ENCODE data around the gene RGS6. TPM values are rescaled to one million over a fixed set of nuclear protein-coding genes. Genes with fewer than 3 reads are reported as not detected.

The RGS6 gene
- total and polyA plus RNA-seq, 5 donors from 2014 or later: 0.13 to 1.5 (median 0.69) TPM

DNA sequence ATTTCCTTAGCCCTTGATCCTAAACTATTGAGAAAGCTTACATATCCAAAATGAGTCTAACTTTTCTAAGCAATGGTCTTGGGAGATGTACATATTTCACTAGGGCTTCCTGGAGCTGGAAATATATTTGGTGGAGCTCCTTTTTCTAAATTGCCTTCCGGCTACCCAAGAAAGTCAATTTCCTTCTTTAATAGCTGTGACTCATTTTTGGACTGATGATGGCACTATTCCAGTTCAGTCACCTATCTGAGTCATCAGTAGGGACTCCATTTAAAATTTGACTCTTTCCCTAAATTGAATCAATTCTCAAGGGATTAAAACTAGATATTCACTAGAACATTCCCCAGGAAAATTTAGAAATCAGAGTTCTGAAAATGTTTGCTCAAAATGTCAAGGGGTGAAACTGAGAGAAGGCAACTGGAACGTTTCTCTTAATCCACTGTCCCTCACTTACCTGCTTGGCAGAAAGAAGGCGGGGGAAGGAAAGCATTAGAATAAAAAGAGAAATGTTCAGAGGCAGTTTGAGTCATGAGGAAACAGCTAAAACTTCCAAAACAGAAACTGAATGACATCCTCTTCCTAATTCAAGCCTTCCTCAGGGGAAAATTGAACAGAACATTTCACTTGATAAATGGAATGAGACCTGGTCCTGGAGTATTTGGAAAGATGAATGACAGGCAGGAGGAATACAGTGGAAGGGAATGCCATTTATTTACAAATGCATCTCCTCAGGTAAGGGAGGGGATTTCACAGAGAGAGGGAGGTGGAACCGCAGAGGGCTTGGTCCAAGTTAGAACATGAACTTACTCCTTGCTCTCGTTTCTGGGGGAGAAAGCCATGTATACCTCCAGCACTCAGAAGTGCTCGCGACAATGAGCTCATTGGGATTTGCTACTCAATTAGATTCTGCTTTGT lies 91.2 kb downstream of the RGS6 start:
- Mint-ChIP-seq H3K4me1 (peaks cover 0 to 6% (median 2%) of the 10 kb centered on the region in 4 donors), H3K9me3 (peaks cover 0 to 2% (median 0%) of the 10 kb centered on the region in 7 donors), H3K27me3 (peaks cover 15% of the 10 kb centered on the region), H3K27ac (no peak overlapping the region), H3K36me3 (no peaks in the 10 kb centered on the region), H3K4me3 (no peak overlapping the region)
- Histone ChIP-seq H3K4me3 (ENCODE audit: low read depth, low read length) (no peak overlapping the region), H3K27ac (ENCODE audit: insufficient read depth, low read length, poor library complexity, severe bottlenecking) (no peak overlapping the region), H3K4me1 (ENCODE audit: control insufficient read depth, insufficient read depth, low read length, poor library complexity, severe bottlenecking) (no peaks in the 10 kb centered on the region), H3K9me3 (ENCODE audit: control insufficient read depth in 2 of 2, low read length in 2 of 2) (no peaks in the 10 kb centered on the region), H3K36me3 (ENCODE audit: control insufficient read depth, insufficient read depth, low read length) (no peaks in the 10 kb centered on the region), H3K27me3 (ENCODE audit: control insufficient read depth, insufficient read depth, low read length) (peaks cover 16% of the 10 kb centered on the region)
- DNase-seq: no peak
- no peak for ATAC-seq (ENCODE audit: low read depth in 2 of 2)

DNA sequence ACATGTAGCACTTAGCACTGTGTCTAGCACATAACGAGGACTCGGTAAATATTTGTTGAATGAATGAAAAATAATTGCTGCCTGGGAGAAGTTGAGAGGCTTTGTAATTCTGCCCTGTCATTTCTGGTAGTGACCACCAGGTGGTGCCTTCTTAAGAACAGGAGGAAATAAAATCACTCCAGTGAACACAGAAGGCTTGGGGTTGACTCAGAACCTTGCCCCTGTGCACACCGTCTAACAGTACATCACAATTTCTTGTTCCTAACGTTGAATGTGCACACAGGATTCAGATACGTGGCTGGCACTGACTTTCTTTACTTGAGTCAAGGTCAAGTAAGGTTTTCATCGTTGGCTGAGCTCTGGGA lies 91.8 kb downstream of the RGS6 start:
- no peaks in the 10 kb centered on the region for H3K9me3 ChIP-seq (ENCODE audit: control insufficient read depth in 2 of 2, low read length in 2 of 2)
- H3K4me1 ChIP-seq (ENCODE audit: control insufficient read depth, insufficient read depth, low read length, poor library complexity, severe bottlenecking): no peaks in the 10 kb centered on the region
- no peak overlapping the region for H3K27ac ChIP-seq (ENCODE audit: insufficient read depth, low read length, poor library complexity, severe bottlenecking)
- H3K4me1 Mint-ChIP-seq: peaks cover 0 to 6% (median 2%) of the 10 kb centered on the region in 4 donors
- peaks cover 0 to 2% (median 0%) of the 10 kb centered on the region in 7 donors for H3K9me3 Mint-ChIP-seq
- ATAC-seq (ENCODE audit: low read depth in 2 of 2) (peak; percentile 72 to 74), DNase-seq (peak; percentile 8 to 66 (median 23))
- no peak overlapping the region for H3K4me3 ChIP-seq (ENCODE audit: low read depth, low read length)
- no peak overlapping the region for H3K4me3 Mint-ChIP-seq
- peaks cover 16% of the 10 kb centered on the region for H3K27me3 ChIP-seq (ENCODE audit: control insufficient read depth, insufficient read depth, low read length)
- H3K36me3 ChIP-seq (ENCODE audit: control insufficient read depth, insufficient read depth, low read length): no peaks in the 10 kb centered on the region
- H3K27ac Mint-ChIP-seq: no peak overlapping the region
- H3K27me3 Mint-ChIP-seq: peaks cover 15% of the 10 kb centered on the region
- H3K36me3 Mint-ChIP-seq: no peaks in the 10 kb centered on the region

DNA sequence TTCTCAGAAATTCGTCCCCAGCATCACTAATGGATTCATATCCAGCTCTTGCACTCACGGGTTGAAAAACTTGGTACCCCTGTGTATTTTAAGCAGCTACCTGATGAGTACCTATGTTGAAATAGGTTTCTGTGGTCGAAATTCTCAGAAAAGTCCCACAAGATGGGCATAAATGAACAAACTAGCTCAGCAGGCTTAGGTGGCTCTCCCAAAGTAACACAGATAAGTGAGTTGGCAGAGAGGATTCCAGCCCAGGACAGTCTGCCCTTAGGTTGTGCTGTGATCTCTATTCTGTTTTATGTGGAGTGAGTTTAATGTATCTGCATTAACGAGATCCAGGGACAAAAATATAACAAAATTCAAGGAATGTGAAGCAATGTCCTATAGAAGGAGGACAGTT lies 92.3 kb downstream of the RGS6 start:
- Histone ChIP-seq H3K4me3 (ENCODE audit: low read depth, low read length) (no peak overlapping the region), H3K27ac (ENCODE audit: insufficient read depth, low read length, poor library complexity, severe bottlenecking) (no peak overlapping the region), H3K4me1 (ENCODE audit: control insufficient read depth, insufficient read depth, low read length, poor library complexity, severe bottlenecking) (no peaks in the 10 kb centered on the region), H3K36me3 (ENCODE audit: control insufficient read depth, insufficient read depth, low read length) (no peaks in the 10 kb centered on the region), H3K9me3 (ENCODE audit: control insufficient read depth in 2 of 2, low read length in 2 of 2) (no peaks in the 10 kb centered on the region), H3K27me3 (ENCODE audit: control insufficient read depth, insufficient read depth, low read length) (peaks cover 16% of the 10 kb centered on the region)
- H3K27me3 Mint-ChIP-seq: peaks cover 11% of the 10 kb centered on the region
- H3K27ac Mint-ChIP-seq: no peak overlapping the region
- DNase-seq: no peak
- H3K4me1 Mint-ChIP-seq: peaks cover 0 to 6% (median 2%) of the 10 kb centered on the region in 4 donors
- H3K36me3 Mint-ChIP-seq: no peaks in the 10 kb centered on the region
- no peak for ATAC-seq (ENCODE audit: low read depth in 2 of 2)
- H3K4me3 Mint-ChIP-seq: no peak overlapping the region
- peaks cover 0 to 2% (median 0%) of the 10 kb centered on the region in 7 donors for H3K9me3 Mint-ChIP-seq

DNA sequence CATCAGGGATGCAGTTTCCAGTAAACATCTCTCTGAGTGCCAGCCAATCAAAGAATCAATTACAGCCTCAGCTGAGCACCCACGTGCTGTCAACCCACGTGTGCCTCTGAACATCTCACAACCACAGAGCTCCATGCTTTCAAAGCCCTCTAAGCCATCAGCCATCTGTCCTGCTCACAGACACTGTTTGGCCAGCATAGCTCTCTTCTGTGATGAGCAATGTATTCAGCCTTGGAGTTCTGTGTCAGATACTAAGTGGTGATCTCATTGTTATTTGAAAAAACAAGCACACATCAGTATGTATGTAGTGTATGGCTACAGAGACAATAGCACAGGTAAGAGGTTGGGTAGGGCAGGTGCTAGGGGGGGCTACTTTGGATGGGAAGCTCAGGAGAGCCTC lies 94.3 kb downstream of the RGS6 start:
- Histone ChIP-seq H3K36me3 (ENCODE audit: control insufficient read depth, insufficient read depth, low read length) (no peaks in the 10 kb centered on the region), H3K4me3 (ENCODE audit: low read depth, low read length) (no peak overlapping the region), H3K9me3 (ENCODE audit: control insufficient read depth in 2 of 2, low read length in 2 of 2) (no peaks in the 10 kb centered on the region), H3K27me3 (ENCODE audit: control insufficient read depth, insufficient read depth, low read length) (peaks cover 9% of the 10 kb centered on the region), H3K4me1 (ENCODE audit: control insufficient read depth, insufficient read depth, low read length, poor library complexity, severe bottlenecking) (no peaks in the 10 kb centered on the region), H3K27ac (ENCODE audit: insufficient read depth, low read length, poor library complexity, severe bottlenecking) (no peak overlapping the region)
- no peak for DNase-seq
- H3K4me1 Mint-ChIP-seq: peaks cover 0 to 6% (median 2%) of the 10 kb centered on the region in 4 donors
- no peak for ATAC-seq (ENCODE audit: low read depth in 2 of 2)
- H3K27ac Mint-ChIP-seq: no peak overlapping the region
- H3K27me3 Mint-ChIP-seq: peaks cover 6% of the 10 kb centered on the region
- no peak overlapping the region for H3K4me3 Mint-ChIP-seq
- no peaks in the 10 kb centered on the region for H3K36me3 Mint-ChIP-seq
- H3K9me3 Mint-ChIP-seq: peaks cover 0 to 3% (median 2%) of the 10 kb centered on the region in 7 donors

DNA sequence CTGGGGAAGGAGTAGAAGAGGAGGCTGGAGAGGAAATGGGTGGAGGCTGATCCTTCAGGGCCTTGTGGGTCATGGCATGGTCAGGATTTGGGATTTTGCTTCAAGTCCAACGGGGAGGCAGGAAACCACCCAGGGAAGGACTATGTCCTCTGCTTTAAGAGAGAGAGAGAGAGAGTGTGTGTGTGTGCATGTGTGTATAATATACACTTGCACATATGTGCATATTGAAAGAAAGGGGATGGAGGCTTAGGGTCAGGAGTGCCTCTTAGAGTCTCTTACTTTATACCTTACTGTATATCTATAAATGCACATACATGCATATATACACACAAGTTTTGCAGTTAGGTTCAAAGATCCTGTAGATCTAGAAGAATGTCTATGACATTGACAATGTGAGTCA lies 94.8 kb downstream of the RGS6 start:
- Mint-ChIP-seq H3K36me3 (no peaks in the 10 kb centered on the region), H3K4me3 (no peak overlapping the region), H3K27me3 (peaks cover 3% of the 10 kb centered on the region), H3K4me1 (peaks cover 0 to 6% (median 2%) of the 10 kb centered on the region in 4 donors), H3K27ac (no peak overlapping the region), H3K9me3 (peaks cover 0 to 3% (median 2%) of the 10 kb centered on the region in 7 donors)
- Histone ChIP-seq H3K27me3 (ENCODE audit: control insufficient read depth, insufficient read depth, low read length) (peaks cover 9% of the 10 kb centered on the region), H3K4me1 (ENCODE audit: control insufficient read depth, insufficient read depth, low read length, poor library complexity, severe bottlenecking) (no peaks in the 10 kb centered on the region), H3K9me3 (ENCODE audit: control insufficient read depth in 2 of 2, low read length in 2 of 2) (no peaks in the 10 kb centered on the region), H3K36me3 (ENCODE audit: control insufficient read depth, insufficient read depth, low read length) (no peaks in the 10 kb centered on the region), H3K4me3 (ENCODE audit: low read depth, low read length) (no peak overlapping the region), H3K27ac (ENCODE audit: insufficient read depth, low read length, poor library complexity, severe bottlenecking) (no peak overlapping the region)
- no peak for DNase-seq
- ATAC-seq (ENCODE audit: low read depth in 2 of 2): no peak

DNA sequence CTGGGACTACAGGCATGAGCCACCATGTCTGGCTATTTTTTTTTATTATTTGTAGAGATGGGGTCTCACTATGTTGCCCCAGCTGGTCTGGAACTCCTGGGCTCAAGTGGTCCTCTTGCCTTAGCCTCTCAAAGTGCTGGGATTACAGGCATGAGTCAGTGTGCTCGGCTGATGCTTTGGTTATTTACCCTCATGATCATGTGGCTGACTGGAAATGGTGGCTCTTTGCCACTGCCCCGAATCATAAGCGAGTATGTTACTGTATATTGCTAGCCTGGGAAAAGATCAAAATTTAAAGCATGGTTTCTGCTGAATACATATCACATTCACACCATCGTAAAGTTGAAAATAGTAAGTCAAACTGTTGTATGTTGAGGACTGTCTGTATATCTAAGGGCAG lies 101.1 kb downstream of the RGS6 start:
- peaks cover 6% of the 10 kb centered on the region for H3K27me3 ChIP-seq (ENCODE audit: control insufficient read depth, insufficient read depth, low read length)
- H3K4me1 ChIP-seq (ENCODE audit: control insufficient read depth, insufficient read depth, low read length, poor library complexity, severe bottlenecking): no peaks in the 10 kb centered on the region
- H3K27ac ChIP-seq (ENCODE audit: insufficient read depth, low read length, poor library complexity, severe bottlenecking): no peak overlapping the region
- DNase-seq: no peak
- H3K9me3 Mint-ChIP-seq: peaks cover 0 to 6% (median 3%) of the 10 kb centered on the region in 7 donors
- no peaks in the 10 kb centered on the region for H3K9me3 ChIP-seq (ENCODE audit: control insufficient read depth in 2 of 2, low read length in 2 of 2)
- no peaks in the 10 kb centered on the region for H3K36me3 Mint-ChIP-seq
- no peak for ATAC-seq (ENCODE audit: low read depth in 2 of 2)
- H3K4me3 Mint-ChIP-seq: no peak overlapping the region
- no peak overlapping the region for H3K4me3 ChIP-seq (ENCODE audit: low read depth, low read length)
- peaks cover 7% of the 10 kb centered on the region for H3K27me3 Mint-ChIP-seq
- H3K27ac Mint-ChIP-seq: no peak overlapping the region
- H3K36me3 ChIP-seq (ENCODE audit: control insufficient read depth, insufficient read depth, low read length): no peaks in the 10 kb centered on the region
- H3K4me1 Mint-ChIP-seq: no peaks in the 10 kb centered on the region

DNA sequence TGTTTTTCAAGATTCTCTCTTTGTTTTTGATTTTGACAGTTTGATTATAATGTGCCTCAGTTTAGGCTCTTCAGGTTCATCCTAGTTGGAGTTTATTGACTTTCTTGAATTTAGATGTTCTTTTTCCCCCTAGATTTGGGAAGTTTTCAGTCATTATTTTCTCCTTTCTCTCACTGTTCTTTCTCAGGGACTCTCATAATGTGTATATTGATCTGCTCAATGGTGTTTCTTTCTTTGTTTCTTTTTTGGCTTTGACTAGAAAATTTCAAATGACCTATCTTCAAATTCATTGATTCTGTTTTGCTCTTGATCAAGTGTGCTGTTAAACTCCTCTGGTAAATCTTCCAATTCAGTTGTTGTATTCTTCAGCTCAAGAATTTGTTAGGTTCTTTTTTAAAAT lies 108.3 kb downstream of the RGS6 start:
- H3K27ac Mint-ChIP-seq: no peak overlapping the region
- no peak for ATAC-seq (ENCODE audit: low read depth in 2 of 2)

DNA sequence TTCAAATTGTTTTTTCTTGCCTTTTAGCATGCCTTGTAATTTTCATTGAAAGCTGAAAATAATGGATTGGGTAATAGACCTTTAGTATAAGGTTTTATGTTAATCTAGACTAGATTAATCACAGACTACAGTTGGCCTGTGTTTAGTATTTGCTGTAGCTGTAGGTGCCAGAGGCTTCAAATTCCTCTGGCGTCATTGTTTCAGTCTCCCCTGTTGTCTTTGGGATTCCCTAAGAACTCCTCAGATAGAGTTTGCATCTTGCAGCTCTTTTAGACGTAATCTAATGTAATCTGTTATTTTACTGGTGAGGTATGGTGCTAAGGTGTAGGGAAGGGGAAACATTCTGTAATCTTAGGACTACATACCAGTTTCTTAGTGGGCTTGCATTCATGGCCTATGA lies 113.0 kb downstream of the RGS6 start:
- H3K4me3 Mint-ChIP-seq: no peak overlapping the region
- no peak for DNase-seq
- Histone ChIP-seq H3K27ac (ENCODE audit: insufficient read depth, low read length, poor library complexity, severe bottlenecking) (no peak overlapping the region), H3K27me3 (ENCODE audit: control insufficient read depth, insufficient read depth, low read length) (peaks cover 12% of the 10 kb centered on the region), H3K4me1 (ENCODE audit: control insufficient read depth, insufficient read depth, low read length, poor library complexity, severe bottlenecking) (peaks cover 3% of the 10 kb centered on the region), H3K4me3 (ENCODE audit: low read depth, low read length) (no peak overlapping the region), H3K9me3 (ENCODE audit: control insufficient read depth in 2 of 2, low read length in 2 of 2) (peaks cover 12 to 13% of the 10 kb centered on the region in 2 experiments), H3K36me3 (ENCODE audit: control insufficient read depth, insufficient read depth, low read length) (no peaks in the 10 kb centered on the region)
- peaks cover 0 to 14% (median 7%) of the 10 kb centered on the region in 7 donors for H3K9me3 Mint-ChIP-seq
- H3K27ac Mint-ChIP-seq: no peak overlapping the region
- ATAC-seq (ENCODE audit: low read depth in 2 of 2): no peak
- H3K27me3 Mint-ChIP-seq: peaks cover 23% of the 10 kb centered on the region
- no peaks in the 10 kb centered on the region for H3K36me3 Mint-ChIP-seq
- peaks cover 0 to 7% (median 2%) of the 10 kb centered on the region in 4 donors for H3K4me1 Mint-ChIP-seq

More for the DNA sequence above, 108.3 kb downstream of the RGS6 start:
- DNase-seq: no peak
- H3K27me3 Mint-ChIP-seq: peaks cover 41% of the 10 kb centered on the region
- H3K9me3 ChIP-seq (ENCODE audit: control insufficient read depth in 2 of 2, low read length in 2 of 2): peaks cover 13 to 15% of the 10 kb centered on the region in 2 experiments
- H3K27ac ChIP-seq (ENCODE audit: insufficient read depth, low read length, poor library complexity, severe bottlenecking): no peak overlapping the region
- no peaks in the 10 kb centered on the region for H3K4me1 Mint-ChIP-seq
- H3K4me1 ChIP-seq (ENCODE audit: control insufficient read depth, insufficient read depth, low read length, poor library complexity, severe bottlenecking): no peaks in the 10 kb centered on the region
- H3K36me3 Mint-ChIP-seq: no peaks in the 10 kb centered on the region
- H3K4me3 Mint-ChIP-seq: no peak overlapping the region
- H3K9me3 Mint-ChIP-seq: peaks cover 0 to 20% (median 10%) of the 10 kb centered on the region in 7 donors
- no peaks in the 10 kb centered on the region for H3K36me3 ChIP-seq (ENCODE audit: control insufficient read depth, insufficient read depth, low read length)
- peaks cover 23% of the 10 kb centered on the region for H3K27me3 ChIP-seq (ENCODE audit: control insufficient read depth, insufficient read depth, low read length)
- H3K4me3 ChIP-seq (ENCODE audit: low read depth, low read length): no peak overlapping the region
